H9 (cell line): ENCODE data around the gene ITGB3. TPM values are rescaled to one million over a fixed set of nuclear protein-coding genes. Genes with fewer than 3 reads are reported as not detected.

Experiments
- DNase-seq: peaks from one replicate; pipeline ENCODE4 v3.0.0-alpha.2; 2017
- H2AFZ ChIP-seq: one replicate; pipeline ENCODE4 v1.6.1; 2013; ENCODE audit warnings: mild to moderate bottlenecking, low read length, control low read depth, moderate library complexity
- H2AK5ac ChIP-seq: 2 replicates; pipeline ENCODE4 v1.6.1; 2013; ENCODE audit warnings: low read length, control low read depth, mixed read lengths; ENCODE audit not compliant: insufficient read length
- H2BK120ac ChIP-seq: one replicate; pipeline ENCODE4 v1.6.1; 2013; ENCODE audit warnings: low read depth, mild to moderate bottlenecking, low read length, control low read depth, inconsistent platforms; ENCODE audit not compliant: poor library complexity, severe bottlenecking
- H2BK12ac ChIP-seq: 2 replicates; pipeline ENCODE4 v1.6.1; 2013; ENCODE audit warnings: low read length, control low read depth, mixed read lengths, low read depth; ENCODE audit not compliant: insufficient read length
- H2BK15ac ChIP-seq: 2 replicates; pipeline ENCODE4 v1.6.1; 2013; ENCODE audit warnings: low read depth, low read length, control low read depth
- H2BK20ac ChIP-seq: one replicate; pipeline ENCODE4 v1.6.1; 2013; ENCODE audit warnings: low read depth, mild to moderate bottlenecking, low read length, control low read depth, inconsistent platforms; ENCODE audit not compliant: poor library complexity, severe bottlenecking
- H2BK5ac ChIP-seq: 2 replicates; pipeline ENCODE4 v1.6.1; 2013; ENCODE audit warnings: low read length, control low read depth, mixed read lengths; ENCODE audit not compliant: insufficient read length
- H3K14ac ChIP-seq: 2 replicates; pipeline ENCODE4 v1.6.1; 2013; ENCODE audit warnings: low read length, control low read depth; ENCODE audit not compliant: insufficient read depth
- H3K18ac ChIP-seq: 2 replicates; pipeline ENCODE4 v1.6.1; 2013; ENCODE audit warnings: low read depth, mild to moderate bottlenecking, mixed read lengths, low read length, control low read depth; ENCODE audit not compliant: insufficient read length
- H3K23ac ChIP-seq: 2 replicates; pipeline ENCODE4 v1.6.1; 2013; ENCODE audit warnings: low read length, control low read depth, mixed read lengths, low read depth; ENCODE audit not compliant: insufficient read length
- H3K23me2 ChIP-seq: 2 replicates; pipeline ENCODE4 v1.6.1; 2013; ENCODE audit warnings: low read depth, mild to moderate bottlenecking, mixed read lengths, low read length, control low read depth; ENCODE audit not compliant: insufficient read length, poor library complexity, severe bottlenecking
- H3K27ac ChIP-seq: 2 replicates; pipeline ENCODE4 v1.5.1; 2013; ENCODE audit warnings: low read length, control low read depth, mixed read lengths, low read depth; ENCODE audit not compliant: insufficient read length
- H3K27me3 ChIP-seq: 2 replicates; pipeline ENCODE4 v1.6.1; 2013; ENCODE audit warnings: low read length, control low read depth, inconsistent platforms; ENCODE audit not compliant: insufficient read depth
- H3K4ac ChIP-seq: 2 replicates; pipeline ENCODE4 v1.6.1; 2013; ENCODE audit warnings: low read depth, mild to moderate bottlenecking, control low read depth, inconsistent platforms, low read length, moderate library complexity
- H3K4me1 ChIP-seq: 2 replicates; pipeline ENCODE4 v1.6.1; 2013; ENCODE audit warnings: low read length, control low read depth, inconsistent platforms; ENCODE audit not compliant: insufficient read depth
- H3K4me2 ChIP-seq: 2 replicates; pipeline ENCODE4 v1.6.1; 2013; ENCODE audit warnings: low read length, control low read depth, mixed read lengths; ENCODE audit not compliant: insufficient read length, insufficient read depth
- H3K56ac ChIP-seq: 2 replicates; pipeline ENCODE4 v1.6.1; 2013; ENCODE audit warnings: low read depth, mild to moderate bottlenecking, mixed read lengths, low read length, control low read depth; ENCODE audit not compliant: insufficient read length
- H3K79me1 ChIP-seq: 2 replicates; pipeline ENCODE4 v1.6.1; 2013; ENCODE audit warnings: low read depth, mild to moderate bottlenecking, moderate library complexity, low read length, control low read depth, inconsistent platforms; ENCODE audit not compliant: insufficient read depth, poor library complexity, severe bottlenecking
- H3K79me2 ChIP-seq: 2 replicates; pipeline ENCODE4 v1.6.1; 2013; ENCODE audit warnings: low read length, control low read depth, inconsistent platforms; ENCODE audit not compliant: insufficient read depth
- H3K9ac ChIP-seq: 2 replicates; pipeline ENCODE4 v1.6.1; 2013; ENCODE audit warnings: low read length, control low read depth, mixed read lengths; ENCODE audit not compliant: insufficient read length; ENCODE audit errors: extremely low read depth
- H3K9me3 ChIP-seq: one replicate; pipeline ENCODE4 v1.6.1; 2013; ENCODE audit warnings: low read depth, low read length, inconsistent platforms; ENCODE audit not compliant: control insufficient read depth
- H3T11ph ChIP-seq: one replicate; pipeline ENCODE4 v1.6.1; 2013; ENCODE audit warnings: mild to moderate bottlenecking, low read length, control low read depth, inconsistent platforms
- H4K20me1 ChIP-seq: one replicate; pipeline ENCODE4 v1.6.1; 2013; ENCODE audit not compliant: control insufficient read depth, insufficient read length, insufficient read depth
- H4K5ac ChIP-seq: 2 replicates; pipeline ENCODE4 v1.6.1; 2013; ENCODE audit warnings: low read depth, mild to moderate bottlenecking, mixed read lengths, low read length, control low read depth; ENCODE audit not compliant: insufficient read length
- H4K8ac ChIP-seq: replicated peaks from 2 replicates; pipeline ENCODE4 v1.6.1; 2013; ENCODE audit warnings: low read length, control low read depth, mixed read lengths, low read depth; ENCODE audit not compliant: insufficient read length
- H4K91ac ChIP-seq: 2 replicates; pipeline ENCODE4 v1.6.1; 2013; ENCODE audit warnings: low read depth, mild to moderate bottlenecking, moderate library complexity, mixed read lengths, low read length, control low read depth; ENCODE audit not compliant: insufficient read length
- H3K27ac Mint-ChIP-seq, 3 experiments: 2 replicates in 2 of 3; 3 replicates in 1 of 3; pipeline ENCODE4 v1.8.0; 2020 to 2021; ENCODE audit warnings: mixed read lengths in 3 of 3, mild to moderate bottlenecking in 1 of 3, moderate library complexity in 1 of 3
- H3K27me3 Mint-ChIP-seq: 2 replicates; pipeline ENCODE4 v1.8.0; 2021; ENCODE audit warnings: low read depth, mild to moderate bottlenecking, moderate library complexity, mixed read lengths
- H3K36me3 Mint-ChIP-seq, 3 experiments: 2 replicates in 2 of 3; 3 replicates in 1 of 3; pipeline ENCODE4 v1.8.0; 2020 to 2021; ENCODE audit warnings: low read depth in 3 of 3, mixed read lengths in 3 of 3; ENCODE audit not compliant: insufficient read depth in 1 of 3
- H3K4me1 Mint-ChIP-seq, 2 experiments: 2 replicates each; pipeline ENCODE4 v1.8.0; 2020; ENCODE audit warnings: mixed read lengths in 2 of 2
- H3K4me3 Mint-ChIP-seq, 2 experiments: 2 replicates in 1 of 2; 3 replicates in 1 of 2; pipeline ENCODE4 v1.8.0; 2020 to 2021; ENCODE audit warnings: mild to moderate bottlenecking in 2 of 2, mixed read lengths in 2 of 2, moderate library complexity in 1 of 2
- H3K9me3 Mint-ChIP-seq, 2 experiments: 2 replicates in 1 of 2; 3 replicates in 1 of 2; pipeline ENCODE4 v1.8.0; 2020; ENCODE audit warnings: mild to moderate bottlenecking in 2 of 2, mixed read lengths in 2 of 2, moderate library complexity in 1 of 2
- CTCF ChIP-seq: fragments of 200-600 bp; sonication (generic); conservative IDR thresholded peaks from 3 replicates; pipeline ENCODE4 v1.8.0; 2021; ENCODE audit warnings: antibody characterized with exemption, mild to moderate bottlenecking
- WGBS: extraction: QIAGEN DNeasy Blood & Tissue Kit; methylation state at CpG from one replicate; pipeline ENCODE4 v1.1.7; 2013; ENCODE audit warnings: missing lambda C conversion rate, low lambda C conversion rate, mixed read lengths; ENCODE audit not compliant: insufficient read length; ENCODE audit errors: extremely low coverage; 5-methylcytosine and 5-hydroxymethylcytosine counted together
- total RNA-seq: library from RNA; stranded (reverse); gene quantifications from 2 replicates; pipeline ENCODE4 v1.2.1, GENCODE V29; 2021

ITGB3 gene
- total RNA-seq, 1 experiment from 2014 or later, result not detected

GRCh38 chr17:47289302-47289701 lies 35.7 kb downstream of the ITGB3 start:
- Mint-ChIP-seq H3K36me3 (no peaks in the 10 kb centered on the region; a peak in 1 of 7 replicates), H3K27ac (0 out of 7 replicates have a peak overlapping the region, but pooled peaks of 1 of the 3 experiments have one; percentile 52), H3K9me3 (no peaks in the 10 kb centered on the region), H3K4me1 (peaks cover 9 to 10% of the 10 kb centered on the region in 2 experiments), H3K27me3 (peaks cover 6% of the 10 kb centered on the region; the same call in 1 of the 2 replicates), H3K4me3 (no peak overlapping the region)
- no peak overlapping the region for H3K9ac ChIP-seq
- H3K79me2 ChIP-seq, result no peaks in the 10 kb centered on the region
- no CpG with 5 or more reads among the region's 1 CpG for WGBS
- H4K5ac ChIP-seq, result no peak overlapping the region
- DNase-seq, result no peak
- no peak overlapping the region for H3K14ac ChIP-seq
- no peaks in the 10 kb centered on the region for H4K20me1 ChIP-seq
- H2BK20ac ChIP-seq, result no peak overlapping the region
- H3K23ac ChIP-seq, result no peak overlapping the region
- H3K27me3 ChIP-seq, result no peaks in the 10 kb centered on the region
- H3K18ac ChIP-seq, result no peak overlapping the region
- no peak overlapping the region for H3K56ac ChIP-seq
- no peak overlapping the region for H4K91ac ChIP-seq
- no peak overlapping the region for H3K4ac ChIP-seq
- no peak overlapping the region for H4K8ac ChIP-seq
- H3K4me1 ChIP-seq, result no peaks in the 10 kb centered on the region
- H2BK120ac ChIP-seq, result no peak overlapping the region
- H2AFZ ChIP-seq, result no peak overlapping the region
- no peaks in the 10 kb centered on the region for H3K79me1 ChIP-seq
- H3K27ac ChIP-seq, result no peak overlapping the region
- H3K23me2 ChIP-seq, result no peaks in the 10 kb centered on the region
- no peak overlapping the region for H2AK5ac ChIP-seq
- H2BK5ac ChIP-seq, result no peak overlapping the region
- no peak overlapping the region for H3T11ph ChIP-seq
- H3K9me3 ChIP-seq, result no peaks in the 10 kb centered on the region
- H3K4me2 ChIP-seq, result no peak overlapping the region
- H2BK15ac ChIP-seq, result no peak overlapping the region
- no peak overlapping the region for H2BK12ac ChIP-seq
- no peak for TF ChIP-seq CTCF
